GM12878 (cell line): ENCODE results near the gene NRXN3. TPM values are rescaled to one million over a fixed set of nuclear protein-coding genes. Genes with fewer than 3 reads are reported as not detected.

ENCODE experiments used
- ATAC-seq: fragments of 200-7000 bp; cut with Tn5 transposase; 3 replicates; pipeline ENCODE4 v1.9.1; 2020; ENCODE audit warnings: mild to moderate bottlenecking, moderate library complexity
- BruUV-seq: library from RNA; stranded (reverse); fragments of 400-500 nt; replicated peaks from 2 replicates; lab custom pipeline; 2021; lab: Mats Ljungman, UMichigan
- CTCF ChIA-PET: fragments of 300-600 bp; sonication (Branson Sonifier 250); formaldehyde crosslinking; extraction: SDS; loops from one replicate; lab custom pipeline; 2021; ENCODE audit warnings: inconsistent platforms; lab: Yijun Ruan, JAX
- POLR2A ChIA-PET: fragments of 350-600 bp; formaldehyde crosslinking; extraction: SDS; loops from one replicate; lab custom pipeline; 2021; ENCODE audit warnings: inconsistent platforms; lab: Charles Lee
- RAD21 ChIA-PET: fragments of 300-600 bp; sonication (Branson Sonifier 250); formaldehyde crosslinking; loops from one replicate; lab custom pipeline; 2023; ENCODE audit warnings: antibody characterized with exemption; ENCODE audit not compliant: unreplicated experiment; lab: Charles Lee
- SMC1A ChIA-PET: fragments of 300-600 bp; sonication (Branson Sonifier 250); formaldehyde crosslinking; loops from one replicate; lab custom pipeline; 2023; ENCODE audit not compliant: unreplicated experiment, uncharacterized antibody; lab: Charles Lee
- DNase-seq: peaks from one replicate; pipeline ENCODE4 v3.0.0-alpha.2; 2011; ENCODE audit warnings: low read depth, low spot score
- FAIRE-seq: peaks from 3 replicates; lab custom pipeline; 2011; peaks lifted over from hg19 to GRCh38; lab: Jason Lieb, UNC
- H2AFZ ChIP-seq: 2 replicates; pipeline ENCODE4 v1.6.0; 2011; ENCODE audit warnings: low read depth, low read length, control low read depth; ENCODE audit not compliant: control insufficient read depth
- H3K27ac ChIP-seq: 2 replicates; pipeline ENCODE4 v1.5.1; 2011; ENCODE audit warnings: control low read depth; ENCODE audit not compliant: control insufficient read depth, insufficient read depth
- H3K27me3 ChIP-seq, 2 experiments: replicated peaks in 1 of 2; 2 replicates each; pipeline versions ENCODE4 v1.6.0 to v1.6.1; 2011; ENCODE audit warnings: low read length in 1 of 2; ENCODE audit not compliant: control insufficient read depth in 2 of 2, insufficient read depth in 2 of 2
- H3K36me3 ChIP-seq, 2 experiments: 2 replicates each; pipeline ENCODE4 v1.5.1; 2011; ENCODE audit warnings: low read length in 1 of 2; ENCODE audit not compliant: control insufficient read depth in 2 of 2, insufficient read depth in 2 of 2
- H3K4me1 ChIP-seq: 2 replicates; pipeline ENCODE4 v1.6.1; 2011; ENCODE audit warnings: mild to moderate bottlenecking, low read length, moderate library complexity, mixed read lengths; ENCODE audit not compliant: control insufficient read depth, insufficient read depth
- H3K4me2 ChIP-seq: 2 replicates; pipeline ENCODE4 v1.6.0; 2011; ENCODE audit warnings: control low read depth; ENCODE audit not compliant: control insufficient read depth, insufficient read depth
- H3K4me3 ChIP-seq: fragments of 200-600 bp; sonication (generic); 2 replicates; pipeline ENCODE4 v1.5.1; 2016
- H3K79me2 ChIP-seq: 2 replicates; pipeline ENCODE4 v1.6.0; 2011; ENCODE audit warnings: low read length; ENCODE audit not compliant: control insufficient read depth, insufficient read depth
- H3K9ac ChIP-seq: 2 replicates; pipeline ENCODE4 v1.8.0; 2011; ENCODE audit warnings: low read length, control low read depth, mixed read lengths; ENCODE audit not compliant: control insufficient read depth, insufficient read depth
- H3K9me3 ChIP-seq: replicated peaks from 3 replicates; pipeline ENCODE4 v1.5.1; 2011; ENCODE audit warnings: mild to moderate bottlenecking, low read length; ENCODE audit not compliant: control insufficient read depth, insufficient read depth
- H4K20me1 ChIP-seq: 2 replicates; pipeline ENCODE4 v1.6.0; 2011; ENCODE audit not compliant: control insufficient read depth, insufficient read depth
- ASH2L ChIP-seq: fragments of 300-600, 200-600 bp; sonication (generic); IDR thresholded peaks from 2 replicates; pipeline ENCODE4 v1.6.1; 2017; ENCODE audit warnings: low read depth, mild to moderate bottlenecking, borderline replicate concordance
- CHD2 ChIP-seq: IDR thresholded peaks from 2 replicates; pipeline ENCODE4 v1.6.1; 2011; ENCODE audit warnings: low read depth, low read length, improper control_type of control experiment, borderline replicate concordance
- CTCF ChIP-seq, 3 experiments: IDR thresholded peaks in 2 of 3; conservative IDR thresholded peaks in 1 of 3; 2 replicates each; pipeline ENCODE4 v1.5.1; 2011; ENCODE audit warnings: low read depth in 3 of 3, low read length in 3 of 3, mild to moderate bottlenecking in 3 of 3, control low read depth in 2 of 3, moderate library complexity in 2 of 3, inconsistent platforms in 1 of 3, mixed read lengths in 1 of 3; ENCODE audit not compliant: control insufficient read depth in 2 of 3, insufficient read depth in 1 of 3; ENCODE audit errors: extremely low read depth in 1 of 3
- FOXK2 ChIP-seq: fragments of 450-650 bp; IDR thresholded peaks from 2 replicates; pipeline ENCODE4 v1.6.1; 2017; ENCODE audit warnings: mild to moderate bottlenecking, moderate library complexity
- MTA2 ChIP-seq: fragments of 450-650 bp; IDR thresholded peaks from 2 replicates; pipeline ENCODE4 v1.6.1; 2016; ENCODE audit warnings: low read depth, mild to moderate bottlenecking, moderate library complexity
- NFYB ChIP-seq: IDR thresholded peaks from 2 replicates; pipeline ENCODE4 v1.6.1; 2011; ENCODE audit warnings: low read depth, mild to moderate bottlenecking, low read length, improper control_type of control experiment, moderate library complexity; ENCODE audit not compliant: insufficient read depth
- PBX3 ChIP-seq: IDR thresholded peaks from 2 replicates; pipeline ENCODE4 v1.6.1; 2011; ENCODE audit warnings: mild to moderate bottlenecking, low read depth, low read length, moderate library complexity; ENCODE audit not compliant: insufficient replicate concordance
- RB1 ChIP-seq: fragments of 450-650 bp; formaldehyde crosslinking; IDR thresholded peaks from 2 replicates; pipeline ENCODE4 v1.6.1; 2017; ENCODE audit warnings: mild to moderate bottlenecking, borderline replicate concordance
- RELA ChIP-seq: fragments of 450-650 bp; IDR thresholded peaks from 2 replicates; pipeline ENCODE4 v1.8.0; 2014; ENCODE audit warnings: borderline replicate concordance; ENCODE audit not compliant: partially characterized antibody
- RUNX3 ChIP-seq: IDR thresholded peaks from 2 replicates; pipeline ENCODE4 v1.6.1; 2012; ENCODE audit warnings: low read length, inconsistent platforms
- TARDBP ChIP-seq: IDR thresholded peaks from 2 replicates; pipeline ENCODE4 v1.6.1; 2016; ENCODE audit warnings: borderline replicate concordance
- TCF7 ChIP-seq: IDR thresholded peaks from 2 replicates; pipeline ENCODE4 v1.6.1; 2014; ENCODE audit warnings: antibody characterized with exemption, borderline replicate concordance
- ZNF24 ChIP-seq: fragments of 450-650 bp; IDR thresholded peaks from 2 replicates; pipeline ENCODE4 v1.6.1; 2017; ENCODE audit warnings: antibody characterized with exemption, mild to moderate bottlenecking
- ZNF274 ChIP-seq: IDR thresholded peaks from one replicate; pipeline ENCODE4 v1.8.0; 2011; ENCODE audit not compliant: insufficient read length, insufficient read depth
- ZNF384 ChIP-seq: IDR thresholded peaks from 2 replicates; pipeline ENCODE4 v1.6.1; 2012; ENCODE audit warnings: low read depth, mild to moderate bottlenecking, low read length, improper control_type of control experiment, borderline replicate concordance
- WGBS: methylation state at CpG from one replicate; pipeline ENCODE4 v1.1.6; 2016; ENCODE audit warnings: low lambda C conversion rate; ENCODE audit not compliant: insufficient replicate concordance, insufficient coverage; ENCODE audit errors: missing lambda C conversion rate; 5-methylcytosine and 5-hydroxymethylcytosine counted together
- in situ Hi-C: fragments of 300-500 bp; cut with MboI; formaldehyde crosslinking; loops from 9 replicates; pipeline ENCODE4 v1.14.3; 2018; ENCODE audit warnings: mixed read lengths
- intact Hi-C: fragments of 100-400 bp; cut with micrococcal nuclease; formaldehyde crosslinking; loops from one replicate; pipeline ENCODE4 v1.14.2; 2022; ENCODE audit not compliant: unreplicated experiment
- polyA plus RNA-seq, 11 experiments: library from polyadenylated mRNA; depleted of rRNA in 4 of 11; unstranded in 6 of 11; stranded (reverse) in 5 of 11; fragments of >200 nt; fragmentation: Nextera tagmentation in 4 of 11; fragmentation: Illumina TruSeq in 1 of 11; extraction: Ambion mirVana in 4 of 11; extraction: Trizol in 1 of 11; gene quantifications; 1 replicate in 1 of 11; 2 replicates in 10 of 11; pipeline versions ENCODE4 v1.2.1 to v1.2.3, GENCODE V29; 2011 to 2016; ENCODE audit warnings: inconsistent platforms in 2 of 11, missing spikeins in 2 of 11, low read depth in 1 of 11
- total RNA-seq, 4 experiments: library from RNA; depleted of rRNA in 3 of 4; stranded (reverse); fragments of >200 nt in 3 of 4; fragmentation: Illumina TruSeq in 1 of 4; extraction: Trizol in 1 of 4; gene quantifications; 2 replicates each; pipeline versions ENCODE4 v1.2.1 to v1.2.3, GENCODE V29; 2013 to 2021
- TF ChIP-seq, protein P1 (sequence below): IDR thresholded peaks from 2 replicates; pipeline ENCODE4 v1.6.1; 2012; ENCODE audit warnings: low read depth, low read length, improper control_type of control experiment
- TF ChIP-seq, protein P2 (sequence below): IDR thresholded peaks from 2 replicates; pipeline ENCODE4 v1.6.1; 2011; ENCODE audit warnings: borderline replicate concordance, low read depth, mild to moderate bottlenecking, moderate library complexity, low read length; ENCODE audit not compliant: insufficient read depth, poor library complexity, severe bottlenecking

Gene NRXN3
- total and polyA plus RNA-seq, 10 of the 15 experiments (the other 5 are each of a cell fraction or from before 2014, with no cell fraction given), result 0.52 to 3.3 (median 1.4) TPM

- TF ChIP-seq CTCF (IDR thresholded peaks at IDR 0.05 in 2 of 3, conservative IDR thresholded peaks at IDR 0.05 in 1 of 3; ENCODE audit: control insufficient read depth in 2 of 3, extremely low read depth in 1 of 3, insufficient read depth in 1 of 3, low read depth in 3 of 3, low read length in 3 of 3) (no peak), CHD2 (no peak), TCF7 (no peak)
These were observed 822.7 kb downstream of the NRXN3 start (continued) for GRCh38 chr14:78992867-78993266.

DNA sequence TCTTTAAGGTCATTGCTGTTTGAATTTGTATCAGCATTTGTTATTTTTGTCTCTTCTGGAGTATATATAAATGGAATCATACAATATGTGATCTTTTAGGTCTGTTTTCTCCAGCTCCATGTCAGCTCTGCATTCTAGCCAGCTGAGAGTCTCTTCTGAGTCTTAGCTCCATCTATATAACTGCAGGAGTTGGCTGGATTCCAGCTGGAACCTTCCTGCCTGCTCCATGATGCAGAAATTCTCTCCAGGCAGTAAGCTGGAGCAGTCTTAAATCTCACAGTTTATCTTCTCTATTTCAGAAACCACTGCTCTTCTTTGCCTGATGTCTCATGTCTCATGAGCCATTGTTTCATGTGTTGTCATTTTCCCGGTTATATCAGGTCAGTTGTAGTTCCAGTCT is 827.6 kb downstream of the NRXN3 start:
- Histone ChIP-seq H3K4me3 (no peak overlapping the region), H3K36me3 (no peaks in the 10 kb centered on the region), H3K9ac (no peak overlapping the region), H3K27ac (no peak overlapping the region), H3K79me2 (no peaks in the 10 kb centered on the region), H2AFZ (no peak overlapping the region), H3K4me2 (no peak overlapping the region), H4K20me1 (no peaks in the 10 kb centered on the region), H3K27me3 (no peaks in the 10 kb centered on the region), H3K4me1 (no peaks in the 10 kb centered on the region), H3K9me3 (no peaks in the 10 kb centered on the region)
- 54% methylated on average over 1 of the region's 1 CpG for WGBS
- DNase-seq, result no peak
- ChIA-PET POLR2A (no interaction called here), RAD21 (no interaction called here), CTCF (no interaction called here), SMC1A (no interaction called here)
- in situ Hi-C loops (no loop called here), intact Hi-C loops (no loop called here)
- FAIRE-seq, result no peak
- BruUV-seq, result no TSS peak
- TF ChIP-seq ZNF24 (no peak), MTA2 (no peak), FOXK2 (no peak), ZNF274 (no peak), RELA (no peak), PBX3 (no peak), ASH2L (no peak), RB1 (no peak), ZNF384 (no peak), TARDBP (no peak), RUNX3 (no peak), NFYB (no peak)
- TF ChIP-seq, protein P1, sequence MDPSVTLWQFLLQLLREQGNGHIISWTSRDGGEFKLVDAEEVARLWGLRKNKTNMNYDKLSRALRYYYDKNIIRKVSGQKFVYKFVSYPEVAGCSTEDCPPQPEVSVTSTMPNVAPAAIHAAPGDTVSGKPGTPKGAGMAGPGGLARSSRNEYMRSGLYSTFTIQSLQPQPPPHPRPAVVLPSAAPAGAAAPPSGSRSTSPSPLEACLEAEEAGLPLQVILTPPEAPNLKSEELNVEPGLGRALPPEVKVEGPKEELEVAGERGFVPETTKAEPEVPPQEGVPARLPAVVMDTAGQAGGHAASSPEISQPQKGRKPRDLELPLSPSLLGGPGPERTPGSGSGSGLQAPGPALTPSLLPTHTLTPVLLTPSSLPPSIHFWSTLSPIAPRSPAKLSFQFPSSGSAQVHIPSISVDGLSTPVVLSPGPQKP, result no peak
- TF ChIP-seq, protein P2, sequence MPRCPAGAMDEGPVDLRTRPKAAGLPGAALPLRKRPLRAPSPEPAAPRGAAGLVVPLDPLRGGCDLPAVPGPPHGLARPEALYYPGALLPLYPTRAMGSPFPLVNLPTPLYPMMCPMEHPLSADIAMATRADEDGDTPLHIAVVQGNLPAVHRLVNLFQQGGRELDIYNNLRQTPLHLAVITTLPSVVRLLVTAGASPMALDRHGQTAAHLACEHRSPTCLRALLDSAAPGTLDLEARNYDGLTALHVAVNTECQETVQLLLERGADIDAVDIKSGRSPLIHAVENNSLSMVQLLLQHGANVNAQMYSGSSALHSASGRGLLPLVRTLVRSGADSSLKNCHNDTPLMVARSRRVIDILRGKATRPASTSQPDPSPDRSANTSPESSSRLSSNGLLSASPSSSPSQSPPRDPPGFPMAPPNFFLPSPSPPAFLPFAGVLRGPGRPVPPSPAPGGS, result no peak
- ATAC-seq, result no peak
